Measurements from ENCODE around the gene PDPK1.
"Not testable (repeated sequence)": the region's sequence is repeated elsewhere in the genome, so short reads cannot be mapped to it uniquely, and the experiment has no call there.

The PDPK1 gene

GRCh38 chr16:2620870-2621269, 83.0 kb downstream of the PDPK1 start:
- not testable (repeated sequence) for DNase-seq

DNA sequence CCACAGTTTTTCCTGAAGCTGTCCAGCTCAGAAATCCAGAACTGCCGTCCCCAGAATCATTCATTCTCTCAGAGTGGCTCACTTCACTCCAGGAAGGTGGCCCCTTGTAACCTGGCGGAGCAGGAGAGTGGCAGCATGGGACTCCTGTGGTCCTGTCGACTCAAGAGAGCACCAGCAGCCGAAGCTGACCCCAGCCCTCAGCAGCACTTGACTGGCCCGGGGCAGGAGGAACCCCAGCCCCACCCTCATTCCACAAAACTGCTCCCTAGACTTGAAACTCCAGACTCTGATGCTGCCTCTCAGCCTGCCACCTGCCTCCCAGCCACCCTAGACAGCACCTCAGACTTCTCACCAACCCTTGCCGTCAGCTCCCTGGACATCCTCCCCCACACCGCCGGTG, 83.6 kb downstream of the PDPK1 start:
- not testable (repeated sequence) for DNase-seq

DNA sequence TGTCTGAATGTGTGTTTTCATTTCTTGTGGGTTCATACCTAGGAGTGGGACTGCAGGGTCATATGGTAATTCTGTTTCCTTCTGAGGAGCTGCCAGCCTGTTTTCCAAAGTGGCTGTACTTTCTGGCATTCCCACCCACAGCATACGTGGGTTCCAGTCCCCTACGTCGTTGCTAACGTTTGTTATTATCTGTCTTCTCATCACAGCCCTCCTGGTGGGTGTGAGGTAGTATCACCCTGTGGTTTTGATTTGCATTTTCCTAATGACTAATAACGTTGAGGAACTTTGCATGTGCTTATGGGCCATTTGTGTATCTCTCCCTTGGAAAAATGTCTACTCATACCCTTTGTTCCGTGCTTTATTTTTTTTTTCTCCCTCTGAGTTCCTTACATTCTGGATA, 89.3 kb downstream of the PDPK1 start:
- not testable (repeated sequence) for DNase-seq

- DNase-seq, result not testable (repeated sequence)
Measured at GRCh38 chr16:2631203-2631602, 93.4 kb downstream of the PDPK1 start.

DNA sequence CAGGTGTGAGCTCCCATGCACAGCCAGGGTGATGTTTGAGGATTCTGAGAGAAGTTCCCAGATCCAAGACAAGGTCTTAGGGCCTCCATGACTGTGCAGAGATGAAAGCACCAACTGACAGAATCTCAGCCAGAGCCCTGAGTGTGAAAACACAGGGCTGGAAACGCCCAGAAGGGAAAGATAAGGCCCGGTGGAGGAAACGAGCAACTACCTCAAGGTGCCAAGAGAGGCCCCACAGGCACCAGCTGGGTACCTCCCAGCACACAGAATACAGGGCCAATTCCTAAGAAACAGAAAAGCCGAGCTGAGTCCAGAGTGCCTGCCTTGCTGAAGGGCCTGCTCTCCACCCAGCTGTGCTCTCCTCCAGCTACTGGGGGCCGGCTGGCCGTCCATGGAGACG, 94.5 kb downstream of the PDPK1 start:
- not testable (repeated sequence) for DNase-seq

DNA sequence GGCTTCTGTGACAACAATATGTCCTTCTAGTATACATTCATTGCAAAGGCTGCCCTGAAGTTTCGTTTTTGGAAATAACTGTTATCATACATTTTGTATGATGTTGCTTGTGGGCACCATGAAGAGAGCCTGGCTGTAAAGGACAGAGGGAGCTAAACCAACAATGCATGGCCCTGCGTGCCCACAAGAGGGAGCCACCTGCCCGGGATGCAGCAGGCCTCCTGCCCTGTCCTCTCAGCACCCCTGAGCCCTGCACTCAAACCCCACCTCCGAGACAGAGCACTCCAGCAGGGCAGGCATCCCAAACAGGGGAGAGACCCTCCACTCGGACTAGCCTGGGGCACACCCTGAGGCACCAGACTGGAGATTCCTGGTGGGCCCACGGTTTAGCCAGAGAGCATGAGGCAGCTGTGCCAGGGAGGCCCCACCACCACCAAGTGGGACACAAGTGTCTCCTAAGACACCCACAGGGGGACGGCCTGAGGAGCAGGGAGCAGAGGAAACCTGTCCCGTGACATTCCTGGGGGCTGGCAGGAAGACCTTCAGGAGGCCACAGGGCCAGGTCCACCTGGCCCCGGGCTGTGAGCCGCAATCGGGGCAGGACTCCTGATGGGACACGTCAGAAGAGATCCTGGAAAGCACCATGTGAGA, 101.4 kb downstream of the PDPK1 start:
- not testable (repeated sequence) for DNase-seq

GRCh38 chr16:2639722-2640072, 101.9 kb downstream of the PDPK1 start:
- not testable (repeated sequence) for DNase-seq

GRCh38 chr16:2642561-2642960, 104.7 kb downstream of the PDPK1 start:
- not testable (repeated sequence) for DNase-seq

GRCh38 chr16:2644754-2645453, 107.1 kb downstream of the PDPK1 start:
- DNase-seq, result not testable (repeated sequence)

GRCh38 chr16:2651268-2651871, 113.5 kb downstream of the PDPK1 start:
- not testable (repeated sequence) for DNase-seq

Measured in midbrain (tissue), 1 donor.